Measurements from ENCODE around the gene ADAM10.

GRCh38 chr15:58764468-58764867, 15.0 kb upstream of the ADAM10 start:
- TF ChIP-seq USF2 (IDR thresholded peaks at IDR 0.05; ENCODE audit: borderline replicate concordance, low read depth, low read length) (no peak), NFIC (IDR thresholded peaks at IDR 0.05; ENCODE audit: borderline replicate concordance) (no peak), CTCF (IDR thresholded peaks at IDR 0.05) (no peak), RCOR1 (IDR thresholded peaks at IDR 0.05; ENCODE audit: low read length) (no peak), EP300 (IDR thresholded peaks at IDR 0.05; ENCODE audit: borderline replicate concordance in 1 of 2, low read depth in 1 of 2, low read length in 1 of 2) (no peak), CHD2 (IDR thresholded peaks at IDR 0.05; ENCODE audit: low read length, partially characterized antibody) (no peak), SMC3 (IDR thresholded peaks at IDR 0.05; ENCODE audit: low read depth, low read length) (no peak), IRF3 (IDR thresholded peaks at IDR 0.05; ENCODE audit: low read depth, low read length) (no peak), JUND (IDR thresholded peaks at IDR 0.05) (no peak), GABPA (IDR thresholded peaks at IDR 0.05; ENCODE audit: low read depth) (no peak)

Data from SK-N-SH (cell line).